Endodermal cell (in vitro differentiated cells): ENCODE results near the gene LARGE1. TPM values are rescaled to one million over a fixed set of nuclear protein-coding genes. Genes with fewer than 3 reads are reported as not detected.

Source experiments
- DNase-seq: peaks from one replicate; pipeline ENCODE4 v3.0.0-alpha.2; 2017
- H3K27ac ChIP-seq: 2 replicates; pipeline ENCODE4 v1.5.1; 2013; ENCODE audit warnings: mild to moderate bottlenecking, low read depth, low read length, moderate library complexity
- H3K27me3 ChIP-seq: 2 replicates; pipeline ENCODE4 v1.6.1; 2013; ENCODE audit warnings: mild to moderate bottlenecking, low read length, moderate library complexity; ENCODE audit not compliant: insufficient read depth, control insufficient read depth, poor library complexity, severe bottlenecking
- H3K36me3 ChIP-seq: 2 replicates; pipeline ENCODE4 v1.7.0; 2013; ENCODE audit warnings: mild to moderate bottlenecking, low read length, moderate library complexity; ENCODE audit not compliant: control insufficient read depth, insufficient read depth
- H3K4me1 ChIP-seq: one replicate; pipeline ENCODE4 v1.7.0; 2013; ENCODE audit warnings: low read length; ENCODE audit not compliant: control insufficient read depth, insufficient read depth
- H3K4me3 ChIP-seq: 2 replicates; pipeline ENCODE4 v1.5.1; 2013; ENCODE audit warnings: mild to moderate bottlenecking, low read length, moderate library complexity
- H3K9ac ChIP-seq: 2 replicates; pipeline ENCODE4 v1.6.1; 2013; ENCODE audit warnings: mild to moderate bottlenecking, low read length, moderate library complexity; ENCODE audit not compliant: poor library complexity, severe bottlenecking; ENCODE audit errors: extremely low read depth
- H3K9me3 ChIP-seq: 2 replicates; pipeline ENCODE4 v1.6.1; 2013; ENCODE audit warnings: mild to moderate bottlenecking, low read length, moderate library complexity; ENCODE audit not compliant: control insufficient read depth
- H3K27ac Mint-ChIP-seq: 2 replicates; pipeline ENCODE4 v1.8.0; 2020; ENCODE audit warnings: mixed read lengths
- H3K27me3 Mint-ChIP-seq: 2 replicates; pipeline ENCODE4 v1.8.0; 2021; ENCODE audit warnings: mild to moderate bottlenecking, mixed read lengths; ENCODE audit not compliant: insufficient read depth
- H3K36me3 Mint-ChIP-seq: 2 replicates; pipeline ENCODE4 v1.8.0; 2020; ENCODE audit warnings: low read depth, mixed read lengths
- H3K4me1 Mint-ChIP-seq: 2 replicates; pipeline ENCODE4 v1.8.0; 2020; ENCODE audit warnings: mixed read lengths
- H3K4me3 Mint-ChIP-seq: 2 replicates; pipeline ENCODE4 v1.8.0; 2020; ENCODE audit warnings: mild to moderate bottlenecking, moderate library complexity, mixed read lengths
- H3K9me3 Mint-ChIP-seq: 2 replicates; pipeline ENCODE4 v1.8.0; 2020; ENCODE audit warnings: mild to moderate bottlenecking, mixed read lengths
- WGBS, 2 experiments: methylation state at CpG; one replicate each; pipeline versions ENCODE4 v1.1.5 to v1.1.7; 2013; ENCODE audit warnings: missing lambda C conversion rate in 2 of 2, mixed read lengths in 1 of 2; ENCODE audit not compliant: insufficient coverage in 1 of 2, insufficient read length in 1 of 2; 5-methylcytosine and 5-hydroxymethylcytosine counted together
- total RNA-seq, 2 donors: library from RNA; stranded (reverse); fragmentation: NEBNext Ultra II Directional in 1 of 2; extraction: Animal tissue kit (Norgen Biotek cat#: 25700) in 1 of 2; gene quantifications; 2 replicates in 1 of 2; 3 replicates in 1 of 2; pipeline ENCODE4 v1.2.1, GENCODE V29; 2021
- TF ChIP-seq, protein P1 (sequence below): fragments of 200-600 bp; sonication (generic); conservative IDR thresholded peaks from 2 replicates; pipeline ENCODE4 v1.5.0; 2021; ENCODE audit warnings: antibody characterized with exemption, mild to moderate bottlenecking

Gene LARGE1
- total RNA-seq, 2 donors from 2014 or later: 17.5 to 24.3 TPM

DNA sequence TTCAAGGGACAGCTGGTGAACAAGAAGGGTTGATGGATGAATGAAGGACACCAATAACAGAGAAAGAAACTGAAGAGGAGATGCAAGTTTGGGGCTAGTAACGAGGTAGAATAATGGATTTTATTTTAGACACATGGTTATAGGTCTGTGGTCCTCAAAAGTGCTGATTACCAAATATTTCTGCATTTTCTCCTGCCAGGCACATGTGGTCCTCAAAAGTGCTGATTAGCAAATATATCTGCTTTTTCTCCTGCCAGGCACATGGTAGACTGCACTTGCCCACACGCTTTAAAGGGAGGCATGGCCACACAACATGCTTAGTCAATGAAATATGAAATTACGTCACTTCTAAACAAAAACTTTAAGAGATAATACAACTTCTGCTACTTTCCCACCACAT is 489.0 kb downstream of the LARGE1 start:
- H3K9me3 Mint-ChIP-seq: no peaks in the 10 kb centered on the region

DNA sequence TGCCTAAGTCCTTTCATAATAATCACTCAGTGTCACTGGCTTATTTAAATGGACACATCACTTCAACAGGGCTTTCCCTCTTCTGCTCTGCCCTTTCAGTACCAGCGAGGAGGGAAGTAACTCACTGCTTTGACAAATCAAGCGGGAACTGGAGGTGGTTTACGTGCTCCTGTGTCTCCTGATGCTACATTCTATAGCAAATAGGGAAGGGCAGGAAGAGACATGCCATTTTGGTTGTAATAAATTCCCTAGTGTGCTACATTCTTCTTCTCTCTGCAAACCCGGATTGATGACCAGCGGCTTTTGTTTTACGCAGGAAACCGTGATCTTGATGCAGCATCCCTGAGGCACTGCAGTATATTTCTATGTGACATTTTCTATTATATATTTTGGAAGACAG is 491.0 kb downstream of the LARGE1 start:
- Mint-ChIP-seq H3K9me3 (no peaks in the 10 kb centered on the region), H3K4me1 (peaks cover 11% of the 10 kb centered on the region), H3K27ac (no peak overlapping the region), H3K36me3 (no peaks in the 10 kb centered on the region), H3K4me3 (no peak overlapping the region), H3K27me3 (no peaks in the 10 kb centered on the region)
- Histone ChIP-seq H3K4me3 (no peak overlapping the region), H3K27ac (no peak overlapping the region), H3K27me3 (no peaks in the 10 kb centered on the region), H3K36me3 (peaks cover 5% of the 10 kb centered on the region), H3K9ac (no peak overlapping the region), H3K9me3 (no peaks in the 10 kb centered on the region), H3K4me1 (no peaks in the 10 kb centered on the region)
- no peak for DNase-seq
- TF ChIP-seq, protein P1, sequence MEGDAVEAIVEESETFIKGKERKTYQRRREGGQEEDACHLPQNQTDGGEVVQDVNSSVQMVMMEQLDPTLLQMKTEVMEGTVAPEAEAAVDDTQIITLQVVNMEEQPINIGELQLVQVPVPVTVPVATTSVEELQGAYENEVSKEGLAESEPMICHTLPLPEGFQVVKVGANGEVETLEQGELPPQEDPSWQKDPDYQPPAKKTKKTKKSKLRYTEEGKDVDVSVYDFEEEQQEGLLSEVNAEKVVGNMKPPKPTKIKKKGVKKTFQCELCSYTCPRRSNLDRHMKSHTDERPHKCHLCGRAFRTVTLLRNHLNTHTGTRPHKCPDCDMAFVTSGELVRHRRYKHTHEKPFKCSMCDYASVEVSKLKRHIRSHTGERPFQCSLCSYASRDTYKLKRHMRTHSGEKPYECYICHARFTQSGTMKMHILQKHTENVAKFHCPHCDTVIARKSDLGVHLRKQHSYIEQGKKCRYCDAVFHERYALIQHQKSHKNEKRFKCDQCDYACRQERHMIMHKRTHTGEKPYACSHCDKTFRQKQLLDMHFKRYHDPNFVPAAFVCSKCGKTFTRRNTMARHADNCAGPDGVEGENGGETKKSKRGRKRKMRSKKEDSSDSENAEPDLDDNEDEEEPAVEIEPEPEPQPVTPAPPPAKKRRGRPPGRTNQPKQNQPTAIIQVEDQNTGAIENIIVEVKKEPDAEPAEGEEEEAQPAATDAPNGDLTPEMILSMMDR: no peak
- 97 to 100% methylated on average over 3 to 7 of the region's 7 CpGs for WGBS, 2 experiments

More for the DNA sequence above, 489.0 kb downstream of the LARGE1 start:
- no peak overlapping the region for H3K4me3 ChIP-seq
- H3K9ac ChIP-seq: no peak overlapping the region
- no peak for DNase-seq
- no peak overlapping the region for H3K4me3 Mint-ChIP-seq
- peaks cover 14% of the 10 kb centered on the region for H3K4me1 Mint-ChIP-seq
- no peaks in the 10 kb centered on the region for H3K27me3 Mint-ChIP-seq
- no peaks in the 10 kb centered on the region for H3K4me1 ChIP-seq
- no peaks in the 10 kb centered on the region for H3K36me3 Mint-ChIP-seq
- no peak overlapping the region for H3K27ac ChIP-seq
- H3K27ac Mint-ChIP-seq: no peak overlapping the region
- peaks cover 5% of the 10 kb centered on the region for H3K36me3 ChIP-seq
- TF ChIP-seq, protein P1: no peak
- WGBS, 2 experiments: 92 to 100% methylated on average over 2 to 3 of the region's 3 CpGs
- no peaks in the 10 kb centered on the region for H3K9me3 ChIP-seq
- H3K27me3 ChIP-seq: peaks cover 5% of the 10 kb centered on the region

DNA sequence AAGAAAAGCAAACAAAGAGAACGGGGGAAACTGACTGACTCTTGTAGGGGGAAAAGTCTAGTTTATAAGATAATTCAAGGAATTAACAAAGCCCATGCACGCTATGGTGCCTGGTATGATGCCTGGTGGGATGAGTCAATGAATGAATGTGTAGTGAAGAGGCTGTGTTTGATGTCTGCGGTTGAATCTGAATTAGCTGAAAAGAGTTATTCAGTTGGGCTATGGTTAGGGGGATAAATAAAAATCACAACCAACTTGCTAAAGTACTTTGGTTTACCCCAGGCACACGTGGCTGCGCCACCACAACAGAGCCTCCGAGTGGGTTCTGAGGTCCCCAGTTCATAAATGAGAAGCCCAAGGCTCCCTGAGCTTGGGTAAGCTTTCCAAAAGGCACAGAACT is 492.8 kb downstream of the LARGE1 start:
- H3K9me3 Mint-ChIP-seq: no peaks in the 10 kb centered on the region
- Histone ChIP-seq H3K4me3 (no peak overlapping the region), H3K27ac (no peak overlapping the region), H3K36me3 (peaks cover 5% of the 10 kb centered on the region), H3K9ac (no peak overlapping the region), H3K9me3 (no peaks in the 10 kb centered on the region), H3K4me1 (no peaks in the 10 kb centered on the region), H3K27me3 (no peaks in the 10 kb centered on the region)
- H3K36me3 Mint-ChIP-seq: peaks cover 3% of the 10 kb centered on the region
- no peaks in the 10 kb centered on the region for H3K27me3 Mint-ChIP-seq
- TF ChIP-seq, protein P1: no peak
- DNase-seq: no peak
- H3K27ac Mint-ChIP-seq: no peak overlapping the region
- H3K4me1 Mint-ChIP-seq: peaks cover 11% of the 10 kb centered on the region
- WGBS, 2 experiments: 86 to 91% methylated on average over 4 to 6 of the region's 6 CpGs
- H3K4me3 Mint-ChIP-seq: no peak overlapping the region
